Kidney capillary endothelial cell (primary cell): ENCODE data around the gene EIF1B.
A peak's percentile ranks its signal among the peaks of the same experiment; 100 is the strongest.
"Not testable (repeated sequence)": the region's sequence is repeated elsewhere in the genome, so short reads cannot be mapped to it uniquely, and the experiment has no call there.

Experiments used
- DNase-seq: peaks from one replicate; pipeline ENCODE4 v3.0.0-alpha.2; 2018; ENCODE audit warnings: low spot score

Gene EIF1B

DNA sequence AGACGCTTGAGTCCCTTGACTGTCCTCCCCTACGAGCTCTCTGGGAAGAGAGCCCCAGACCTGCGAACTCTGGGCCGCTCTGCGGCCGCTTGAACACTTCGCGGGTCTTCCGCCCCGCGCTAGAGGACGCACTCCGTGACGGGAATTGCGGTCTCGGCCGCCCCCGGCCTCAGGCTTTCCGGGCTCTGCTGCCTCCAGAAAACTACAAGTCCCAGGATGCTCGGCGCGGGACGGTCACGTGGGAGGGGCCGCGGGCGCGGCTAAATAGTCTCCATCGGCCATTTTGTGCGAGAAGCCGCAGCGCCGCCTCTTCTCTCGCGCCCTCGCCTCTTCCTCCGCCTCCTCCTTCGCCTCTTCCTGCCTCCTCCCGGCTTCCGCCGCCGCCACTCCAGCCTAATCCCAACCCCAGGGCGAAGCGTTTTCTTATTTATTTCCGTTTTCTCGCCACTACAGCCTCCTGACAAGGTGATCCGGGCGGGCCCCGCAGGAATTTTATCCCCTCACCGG, at the start of gene EIF1B:
TSS of gene EIF1B (plus strand) at position 290 of the 507 bp plus-strand sequence. CDS start 235 bp downstream, outside the sequence.
- peak; percentile 94 for DNase-seq

GRCh38 chr3:40262331-40262730, 47.2 kb upstream of the EIF1B start:
- no peak for DNase-seq

- DNase-seq, result no peak
Measured at GRCh38 chr3:40264451-40264850, 45.1 kb upstream of the EIF1B start.

- no peak for DNase-seq
Measured at GRCh38 chr3:40265181-40265580, 44.3 kb upstream of the EIF1B start.

GRCh38 chr3:40267937-40268724, 41.4 kb upstream of the EIF1B start:
- DNase-seq, result no peak

DNA sequence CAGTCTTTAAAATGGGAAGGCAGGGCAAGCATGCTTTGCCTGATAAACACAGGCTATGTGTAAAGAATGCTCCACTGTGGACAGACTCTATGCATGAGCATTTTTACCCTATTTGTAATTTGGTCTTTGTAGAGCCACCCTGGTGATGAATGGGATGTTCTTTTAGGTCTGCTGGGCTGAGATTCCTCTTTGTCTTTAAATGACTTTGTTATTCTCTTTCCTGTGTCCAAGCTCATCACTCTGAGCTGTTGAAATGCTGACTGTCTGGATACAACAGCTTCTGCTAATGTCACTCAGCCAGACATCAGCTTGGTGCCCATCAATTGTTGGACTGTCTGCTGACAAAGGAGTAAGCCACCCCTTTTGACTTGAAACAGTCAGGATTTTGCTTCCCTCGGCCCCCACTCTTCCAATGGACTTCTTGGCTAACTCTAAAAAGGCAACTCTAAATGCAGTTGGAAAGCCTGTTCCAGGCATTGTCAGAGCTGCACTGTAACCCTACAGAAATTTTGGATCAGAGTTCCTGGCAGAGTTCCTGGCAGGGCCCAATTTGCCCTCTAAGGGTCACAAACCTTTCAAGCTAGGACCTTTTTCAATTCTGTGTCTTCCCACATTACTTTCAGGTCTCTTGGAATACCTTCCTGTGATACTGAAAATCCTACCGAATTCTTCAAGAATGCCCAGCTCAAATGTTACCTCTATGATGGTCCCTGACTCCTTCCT, 40.5 kb upstream of the EIF1B start:
- no peak for DNase-seq

DNA sequence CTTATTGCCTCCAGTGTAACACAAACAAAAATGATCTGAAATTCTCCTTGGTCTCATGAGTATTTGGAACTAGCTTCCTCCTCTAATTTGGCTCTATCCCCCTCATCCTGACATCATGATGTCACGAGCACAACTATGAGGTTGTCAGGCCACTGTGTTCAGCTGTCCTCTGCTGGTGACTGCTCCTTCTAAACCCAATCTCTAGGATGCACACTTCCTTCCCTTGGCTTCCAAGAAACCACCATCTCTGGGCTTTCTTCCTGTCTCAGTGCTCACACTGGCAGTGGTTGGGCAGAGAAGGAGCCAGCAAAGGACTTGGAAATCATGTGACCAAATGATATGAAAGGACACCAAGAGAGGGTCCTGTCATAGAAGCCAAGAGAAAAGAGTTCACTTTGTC, 30.7 kb upstream of the EIF1B start:
- no peak for DNase-seq

DNA sequence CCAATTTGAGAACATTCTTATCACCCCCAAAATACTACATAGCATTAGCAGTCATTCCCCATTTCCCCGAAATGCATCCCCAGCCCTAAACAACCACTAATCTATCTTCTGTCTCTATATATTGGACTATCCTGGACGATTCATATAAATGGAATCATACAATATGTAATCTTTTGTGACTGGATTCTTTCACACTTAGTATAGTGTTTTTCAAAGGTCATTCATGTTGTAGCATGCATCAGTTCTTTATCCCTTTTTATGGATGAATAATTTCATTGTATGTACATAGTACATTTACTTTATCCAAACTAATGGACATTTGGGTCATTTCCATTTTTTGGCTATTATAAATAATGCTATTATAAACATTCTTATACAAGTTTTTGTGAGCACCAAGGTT, 27.5 kb upstream of the EIF1B start:
- DNase-seq, result no peak

GRCh38 chr3:40283057-40283456, 26.4 kb upstream of the EIF1B start:
- not testable (repeated sequence) for DNase-seq

- no peak for DNase-seq
Measured at GRCh38 chr3:40287248-40287647, 22.3 kb upstream of the EIF1B start.

- no peak for DNase-seq
Measured at GRCh38 chr3:40290396-40290795, 19.1 kb upstream of the EIF1B start.

DNA sequence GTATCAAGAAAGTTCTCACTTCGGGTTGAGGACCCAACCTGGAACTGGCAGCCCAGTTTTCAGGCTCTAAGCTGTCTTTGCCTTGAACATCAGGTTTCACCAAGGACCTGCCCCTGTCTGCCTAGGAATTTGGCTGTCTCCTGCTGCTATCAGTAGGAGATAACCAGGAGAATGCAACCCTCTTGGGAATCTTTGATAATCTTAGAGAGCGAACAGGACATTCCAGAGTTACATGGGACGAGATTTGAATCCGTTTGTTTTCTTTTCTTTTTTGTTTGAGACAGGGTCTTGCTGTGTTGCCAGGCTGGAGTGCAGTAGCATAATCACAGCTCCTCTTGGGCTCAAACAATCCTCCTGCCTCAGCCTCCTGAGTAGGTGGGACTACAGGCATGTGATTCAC, 18.0 kb upstream of the EIF1B start:
- no peak for DNase-seq

- no peak for DNase-seq
Measured at GRCh38 chr3:40292637-40293349, 16.7 kb upstream of the EIF1B start.

DNA sequence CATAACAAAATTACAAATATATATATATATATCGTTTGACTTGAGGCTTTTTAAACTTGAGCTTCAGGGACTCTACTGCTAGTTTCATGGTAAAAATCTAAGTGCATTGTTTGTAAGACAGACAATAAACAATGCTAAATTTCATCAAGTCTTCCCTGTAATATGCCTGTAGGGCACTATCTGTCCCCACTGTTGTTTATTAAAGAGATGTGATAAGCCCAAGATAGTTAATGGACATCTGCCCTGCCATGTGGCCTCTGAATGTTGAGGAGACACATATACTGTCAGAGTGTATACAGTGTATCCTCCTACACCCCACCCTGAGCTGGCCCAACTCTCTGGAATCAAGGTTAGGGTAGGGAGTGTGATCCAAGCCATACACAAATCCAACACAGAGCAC, 15.1 kb upstream of the EIF1B start:
- no peak for DNase-seq

GRCh38 chr3:40298075-40298474, 11.4 kb upstream of the EIF1B start:
- DNase-seq, result no peak

GRCh38 chr3:40299130-40299720, 10.3 kb upstream of the EIF1B start:
- DNase-seq, result no peak

GRCh38 chr3:40299721-40300335, 9.7 kb upstream of the EIF1B start:
- DNase-seq, result peak; percentile 31

DNA sequence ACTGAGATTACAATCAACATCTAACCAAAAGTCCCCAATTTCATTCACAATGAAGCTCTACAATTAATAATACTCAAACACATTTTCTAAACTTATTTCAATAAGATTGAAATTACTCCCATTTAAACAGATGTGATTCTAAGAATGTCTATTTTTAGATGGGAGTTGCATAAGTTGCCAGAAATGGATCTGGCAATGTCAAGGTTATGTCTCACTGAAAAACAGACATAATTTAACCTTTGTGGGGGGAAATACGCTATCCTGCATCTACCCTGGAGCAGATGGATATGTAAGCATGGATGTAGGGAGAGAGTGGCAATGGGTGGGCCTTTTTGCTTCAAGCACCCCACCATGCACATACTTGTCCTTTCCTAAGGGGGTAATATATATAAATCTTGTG, 6.7 kb upstream of the EIF1B start:
- DNase-seq, result no peak

- no peak for DNase-seq
Measured at GRCh38 chr3:40304352-40304751, 5.2 kb upstream of the EIF1B start.

GRCh38 chr3:40306336-40306735, 3.2 kb upstream of the EIF1B start:
- no peak for DNase-seq

GRCh38 chr3:40307176-40307575, 2.3 kb upstream of the EIF1B start:
- DNase-seq, result no peak
